Left lung (tissue), 10 donors: Measurements from ENCODE around the gene MFSD6. TPM values are rescaled to one million over a fixed set of nuclear protein-coding genes. Genes with fewer than 3 reads are reported as not detected.
A peak's percentile ranks its signal among the peaks of the same experiment; 100 is the strongest.

ENCODE experiments used
- ATAC-seq: fragments of 200-7000 bp; cut with Tn5 transposase; one replicate; pipeline ENCODE4 v1.9.1; 2020; ENCODE audit warnings: moderate library complexity
- DNase-seq, 4 donors: peaks; one replicate each; pipeline ENCODE4 v3.0.0-alpha.2; 2013 to 2020
- H3K27ac ChIP-seq, 2 donors: fragments of 200-600 bp; sonication (generic) in 1 of 2; one replicate each; pipeline versions ENCODE4 v1.5.0 to v1.8.0; 2020 to 2021
- H3K27me3 ChIP-seq, 2 donors: fragments of 200-600 bp; sonication (generic) in 1 of 2; one replicate each; pipeline versions ENCODE4 v1.5.0 to v1.8.0; 2020 to 2021
- H3K36me3 ChIP-seq, 2 donors: fragments of 200-600 bp; sonication (generic) in 1 of 2; one replicate each; pipeline versions ENCODE4 v1.5.0 to v1.8.0; 2020 to 2021
- H3K4me1 ChIP-seq, 2 donors: fragments of 200-600 bp; one replicate each; pipeline ENCODE4 v1.8.0; 2021
- H3K4me3 ChIP-seq, 2 donors: fragments of 200-600 bp; sonication (generic) in 1 of 2; one replicate each; pipeline versions ENCODE4 v1.5.0 to v1.8.0; 2020 to 2021; ENCODE audit warnings: mild to moderate bottlenecking in 1 of 2
- H3K9me3 ChIP-seq, 2 donors: fragments of 200-600 bp; sonication (generic) in 1 of 2; one replicate each; pipeline versions ENCODE4 v1.5.0 to v1.8.0; 2020 to 2021
- intact Hi-C, 2 donors: fragments of 100-400 bp; cut with DNase I; formaldehyde crosslinking; loops; one replicate each; pipeline versions ENCODE4 v1.11.2 to v1.14.2; 2022
- polyA plus RNA-seq, 6 donors: library from polyadenylated mRNA; unstranded; fragments of 120-200 nt; gene quantifications; one replicate each; pipeline ENCODE4 v1.2.1, GENCODE V29; 2013; ENCODE audit not compliant: insufficient read length in 6 of 6
- total RNA-seq, 2 donors: library from RNA; stranded (reverse); fragmentation: NEBNext Ultra II Directional; extraction: Animal tissue kit (Norgen Biotek cat#: 25700); gene quantifications; one replicate each; pipeline ENCODE4 v1.2.1, GENCODE V29; 2021
- TF ChIP-seq, protein P1 (sequence below), 2 donors: fragments of 200-600 bp; sonication (generic) in 1 of 2; IDR thresholded peaks; one replicate each; pipeline versions ENCODE4 v1.5.0 to v1.8.0; 2021; ENCODE audit warnings: antibody characterized with exemption in 2 of 2
- donor health status: DM: no; HTN: yes; CAD: no.
- donor health status: DM: no; HTN: no; CAD: no.

MFSD6 gene
- total and polyA plus RNA-seq, 8 donors, result 21.5 to 46.6 (median 24.8) TPM

DNA sequence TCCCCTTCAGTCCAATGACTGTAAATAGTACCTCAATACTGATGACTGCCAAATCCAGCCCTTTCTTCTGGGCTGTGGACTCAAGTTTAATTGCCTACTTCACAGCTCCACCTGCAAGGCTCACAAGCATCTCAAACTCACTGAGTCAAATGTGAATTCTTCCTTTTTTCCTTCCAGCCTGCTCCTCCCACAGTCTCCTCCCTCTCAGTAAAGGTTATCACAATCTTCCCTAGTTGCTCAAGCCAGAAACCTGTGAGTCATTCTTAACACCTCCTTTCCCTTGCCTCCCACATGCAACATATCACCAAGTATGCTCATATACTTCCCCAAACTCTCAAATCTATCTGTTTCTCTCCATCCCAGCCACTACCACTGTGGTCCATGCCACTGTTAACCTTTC, 3.7 kb upstream of the MFSD6 start:
- H3K4me1 ChIP-seq, result peaks cover 0 to 14% of the 10 kb centered on the region in 2 donors
- intact Hi-C loops, result no loop called here
- ATAC-seq, result peak; percentile 48
- no peak overlapping the region for H3K27ac ChIP-seq
- DNase-seq, result no peak
- H3K36me3 ChIP-seq, result no peaks in the 10 kb centered on the region
- H3K9me3 ChIP-seq, result no peaks in the 10 kb centered on the region
- no peak overlapping the region for H3K4me3 ChIP-seq
- H3K27me3 ChIP-seq, result peaks cover 0 to 23% of the 10 kb centered on the region in 2 donors
- TF ChIP-seq, protein P1, sequence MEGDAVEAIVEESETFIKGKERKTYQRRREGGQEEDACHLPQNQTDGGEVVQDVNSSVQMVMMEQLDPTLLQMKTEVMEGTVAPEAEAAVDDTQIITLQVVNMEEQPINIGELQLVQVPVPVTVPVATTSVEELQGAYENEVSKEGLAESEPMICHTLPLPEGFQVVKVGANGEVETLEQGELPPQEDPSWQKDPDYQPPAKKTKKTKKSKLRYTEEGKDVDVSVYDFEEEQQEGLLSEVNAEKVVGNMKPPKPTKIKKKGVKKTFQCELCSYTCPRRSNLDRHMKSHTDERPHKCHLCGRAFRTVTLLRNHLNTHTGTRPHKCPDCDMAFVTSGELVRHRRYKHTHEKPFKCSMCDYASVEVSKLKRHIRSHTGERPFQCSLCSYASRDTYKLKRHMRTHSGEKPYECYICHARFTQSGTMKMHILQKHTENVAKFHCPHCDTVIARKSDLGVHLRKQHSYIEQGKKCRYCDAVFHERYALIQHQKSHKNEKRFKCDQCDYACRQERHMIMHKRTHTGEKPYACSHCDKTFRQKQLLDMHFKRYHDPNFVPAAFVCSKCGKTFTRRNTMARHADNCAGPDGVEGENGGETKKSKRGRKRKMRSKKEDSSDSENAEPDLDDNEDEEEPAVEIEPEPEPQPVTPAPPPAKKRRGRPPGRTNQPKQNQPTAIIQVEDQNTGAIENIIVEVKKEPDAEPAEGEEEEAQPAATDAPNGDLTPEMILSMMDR (IDR thresholded peaks at IDR 0.05), result no peak

DNA sequence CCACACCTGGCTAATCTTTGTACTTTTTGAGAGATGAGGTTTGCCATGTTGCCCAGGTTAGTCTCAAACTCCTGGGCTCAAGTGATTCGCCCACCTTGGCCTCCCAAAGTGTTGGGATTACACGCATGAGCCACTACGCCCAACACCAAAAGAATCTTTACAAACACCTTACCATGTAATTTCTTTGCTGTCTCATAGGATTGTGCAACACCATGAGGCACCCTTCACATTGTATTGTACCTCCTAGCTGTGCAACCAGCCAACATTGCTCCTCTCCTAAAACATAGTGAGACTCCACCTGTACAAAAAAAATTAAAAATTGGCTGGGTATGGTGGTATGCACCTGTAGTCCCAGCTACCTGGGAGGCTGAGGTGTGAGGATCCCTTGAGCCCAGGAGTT, 3.1 kb upstream of the MFSD6 start:
- H3K4me1 ChIP-seq, result peaks cover 0 to 20% of the 10 kb centered on the region in 2 donors
- H3K36me3 ChIP-seq, result no peaks in the 10 kb centered on the region
- TF ChIP-seq, protein P1 (IDR thresholded peaks at IDR 0.05), result no peak
- H3K4me3 ChIP-seq, result no peak overlapping the region
- no peak overlapping the region for H3K27ac ChIP-seq
- H3K9me3 ChIP-seq, result no peaks in the 10 kb centered on the region
- H3K27me3 ChIP-seq, result peaks cover 0 to 23% of the 10 kb centered on the region in 2 donors
- ATAC-seq (no peak), DNase-seq (no peak)
- intact Hi-C loops, result no loop called here

GRCh38 chr2:190405995-190406394, 2.2 kb upstream of the MFSD6 start:
- DNase-seq, result no peak
- peaks cover 0 to 27% of the 10 kb centered on the region in 2 donors for H3K4me1 ChIP-seq
- no peaks in the 10 kb centered on the region for H3K36me3 ChIP-seq
- ATAC-seq, result no peak
- no peak overlapping the region for H3K4me3 ChIP-seq
- H3K27ac ChIP-seq, result no peak overlapping the region
- intact Hi-C loops, result no loop called here
- H3K9me3 ChIP-seq, result no peaks in the 10 kb centered on the region
- peaks cover 0 to 23% of the 10 kb centered on the region in 2 donors for H3K27me3 ChIP-seq
- TF ChIP-seq, protein P1 (IDR thresholded peaks at IDR 0.05), result no peak

DNA sequence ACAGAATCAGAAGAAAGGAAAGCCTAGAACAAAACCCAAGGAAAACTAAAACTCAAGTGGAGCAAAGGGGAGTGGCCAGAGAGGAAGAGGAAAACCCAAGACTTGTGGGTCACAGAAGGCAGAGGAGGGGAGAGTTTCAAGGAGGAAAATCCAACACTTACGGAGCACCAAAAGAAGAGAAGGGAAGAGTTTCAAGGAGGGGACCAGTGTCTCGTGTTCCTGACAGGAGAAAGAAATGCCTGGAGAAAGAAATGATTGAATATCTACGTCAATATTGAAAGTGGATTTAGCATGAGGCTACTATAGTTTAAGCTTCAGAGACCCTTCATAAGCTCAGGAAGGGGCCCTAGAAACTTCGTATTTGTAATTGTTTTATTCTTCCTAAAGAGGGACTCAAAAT, 1.4 kb upstream of the MFSD6 start:
- H3K27ac ChIP-seq, result peak overlapping the region in 1 of 2 donors; percentile 86

DNA sequence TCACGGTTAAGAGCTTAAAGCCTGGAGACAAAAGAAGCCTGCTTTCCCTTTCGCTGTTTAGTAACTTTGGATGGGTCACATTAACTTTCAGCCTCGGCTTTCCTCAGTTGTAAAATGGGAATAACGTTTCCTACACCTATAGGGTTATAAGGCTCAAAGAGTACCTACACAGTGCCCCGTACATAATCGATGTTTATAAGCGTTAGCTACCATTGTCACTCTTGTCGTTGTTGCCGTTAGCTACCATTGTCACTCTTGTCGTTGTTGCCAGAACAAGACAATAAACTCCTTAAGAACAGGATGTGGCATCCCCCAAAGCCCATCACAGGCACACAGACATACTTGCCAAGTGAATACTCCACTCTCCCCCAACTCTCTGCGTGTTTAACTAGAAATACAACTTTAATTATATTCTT, 901 bp upstream of the MFSD6 start:
- DNase-seq (peak in 1 of 4 donors; percentile 28), ATAC-seq (no peak)
- Histone ChIP-seq H3K4me3 (peak overlapping the region; percentile 73 to 80), H3K4me1 (peaks cover 0 to 27% of the 10 kb centered on the region in 2 donors), H3K27ac (peak overlapping the region; percentile 82 to 86), H3K9me3 (no peaks in the 10 kb centered on the region), H3K27me3 (peaks cover 0 to 23% of the 10 kb centered on the region in 2 donors), H3K36me3 (no peaks in the 10 kb centered on the region)
- intact Hi-C loops, result no loop called here
- TF ChIP-seq, protein P1 (IDR thresholded peaks at IDR 0.05), result no peak

More for the DNA sequence above, 1.4 kb upstream of the MFSD6 start:
- DNase-seq (no peak), ATAC-seq (no peak)
- no peaks in the 10 kb centered on the region for H3K36me3 ChIP-seq
- H3K9me3 ChIP-seq, result no peaks in the 10 kb centered on the region
- TF ChIP-seq, protein P1 (IDR thresholded peaks at IDR 0.05), result no peak
- H3K4me1 ChIP-seq, result peaks cover 0 to 27% of the 10 kb centered on the region in 2 donors
- intact Hi-C loops, result no loop called here
- peaks cover 0 to 23% of the 10 kb centered on the region in 2 donors for H3K27me3 ChIP-seq
- H3K4me3 ChIP-seq, result no peak overlapping the region
